Measurements from ENCODE around the gene BARHL1. TPM values are rescaled to one million over a fixed set of nuclear protein-coding genes. Genes with fewer than 3 reads are reported as not detected.

BARHL1 gene
- total and polyA plus RNA-seq, 2 experiments from 2014 or later = not detected

- Mint-ChIP-seq H3K36me3 (ENCODE audit: low read depth) (peaks cover 61% of the 10 kb centered on the region), H3K27ac (peak overlapping the region; percentile 4; the same call in 1 of the 2 replicates), H3K27me3 (ENCODE audit: insufficient read depth, low read depth, poor library complexity) (peaks cover 7% of the 10 kb centered on the region), H3K4me1 (peaks cover 34% of the 10 kb centered on the region), H3K9me3 (no peaks in the 10 kb centered on the region), H3K4me3 (no peak overlapping the region)
- no peaks in the 10 kb centered on the region for H3K9me2 ChIP-seq (ENCODE audit: insufficient read depth)
- H3K27ac ChIP-seq (ENCODE audit: low read depth) = no peak overlapping the region
- 0 out of 2 replicates have a peak, but pooled peaks cover 3% of the 10 kb centered on the region for H3F3A ChIP-seq (replicated peaks; ENCODE audit: low read depth)
- no peak overlapping the region for H3K4me2 ChIP-seq
- H4K20me1 ChIP-seq (replicated peaks; ENCODE audit: insufficient read depth) = no peaks in the 10 kb centered on the region; the same call in 1 of the 2 replicates
- no peak for ATAC-seq
- no peak overlapping the region for H2AFZ ChIP-seq
- no peak for DNase-seq (ENCODE audit: low spot score)
- H3K36me3 ChIP-seq (ENCODE audit: insufficient read depth) = peaks cover 16% of the 10 kb centered on the region; the same call in 1 of the 2 replicates
- TF ChIP-seq JUNB (IDR thresholded peaks at IDR 0.05; ENCODE audit: unreplicated experiment) (no peak), ZNF114 (CRISPR knock-in tag; IDR thresholded peaks at IDR 0.05) (no peak), EZH2 (IDR thresholded peaks at IDR 0.05; ENCODE audit: low read depth, unreplicated experiment) (no peak), CTCF (conservative IDR thresholded peaks at IDR 0.05; ENCODE audit: low read depth in 2 of 2) (no peak), NANOG (IDR thresholded peaks at IDR 0.05; ENCODE audit: borderline replicate concordance) (no peak), CREB1 (CRISPR knock-in tag; IDR thresholded peaks at IDR 0.05; ENCODE audit: low read depth) (no peak), STAT1 (IDR thresholded peaks at IDR 0.05; ENCODE audit: unreplicated experiment) (no peak), ZNF462 (CRISPR knock-in tag; IDR thresholded peaks at IDR 0.05) (no peak), ZNF331 (CRISPR knock-in tag; IDR thresholded peaks at IDR 0.05; ENCODE audit: low read depth) (no peak), EZH2phosphoT487 (IDR thresholded peaks at IDR 0.05; ENCODE audit: unreplicated experiment) (no peak), POLR2AphosphoS5 (IDR thresholded peaks at IDR 0.05; ENCODE audit: low read depth) (no peak)
- TF ChIP-seq, protein P1, sequence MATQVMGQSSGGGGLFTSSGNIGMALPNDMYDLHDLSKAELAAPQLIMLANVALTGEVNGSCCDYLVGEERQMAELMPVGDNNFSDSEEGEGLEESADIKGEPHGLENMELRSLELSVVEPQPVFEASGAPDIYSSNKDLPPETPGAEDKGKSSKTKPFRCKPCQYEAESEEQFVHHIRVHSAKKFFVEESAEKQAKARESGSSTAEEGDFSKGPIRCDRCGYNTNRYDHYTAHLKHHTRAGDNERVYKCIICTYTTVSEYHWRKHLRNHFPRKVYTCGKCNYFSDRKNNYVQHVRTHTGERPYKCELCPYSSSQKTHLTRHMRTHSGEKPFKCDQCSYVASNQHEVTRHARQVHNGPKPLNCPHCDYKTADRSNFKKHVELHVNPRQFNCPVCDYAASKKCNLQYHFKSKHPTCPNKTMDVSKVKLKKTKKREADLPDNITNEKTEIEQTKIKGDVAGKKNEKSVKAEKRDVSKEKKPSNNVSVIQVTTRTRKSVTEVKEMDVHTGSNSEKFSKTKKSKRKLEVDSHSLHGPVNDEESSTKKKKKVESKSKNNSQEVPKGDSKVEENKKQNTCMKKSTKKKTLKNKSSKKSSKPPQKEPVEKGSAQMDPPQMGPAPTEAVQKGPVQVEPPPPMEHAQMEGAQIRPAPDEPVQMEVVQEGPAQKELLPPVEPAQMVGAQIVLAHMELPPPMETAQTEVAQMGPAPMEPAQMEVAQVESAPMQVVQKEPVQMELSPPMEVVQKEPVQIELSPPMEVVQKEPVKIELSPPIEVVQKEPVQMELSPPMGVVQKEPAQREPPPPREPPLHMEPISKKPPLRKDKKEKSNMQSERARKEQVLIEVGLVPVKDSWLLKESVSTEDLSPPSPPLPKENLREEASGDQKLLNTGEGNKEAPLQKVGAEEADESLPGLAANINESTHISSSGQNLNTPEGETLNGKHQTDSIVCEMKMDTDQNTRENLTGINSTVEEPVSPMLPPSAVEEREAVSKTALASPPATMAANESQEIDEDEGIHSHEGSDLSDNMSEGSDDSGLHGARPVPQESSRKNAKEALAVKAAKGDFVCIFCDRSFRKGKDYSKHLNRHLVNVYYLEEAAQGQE (IDR thresholded peaks at IDR 0.05; ENCODE audit: unreplicated experiment) = no peak
- TF ChIP-seq, protein P2, sequence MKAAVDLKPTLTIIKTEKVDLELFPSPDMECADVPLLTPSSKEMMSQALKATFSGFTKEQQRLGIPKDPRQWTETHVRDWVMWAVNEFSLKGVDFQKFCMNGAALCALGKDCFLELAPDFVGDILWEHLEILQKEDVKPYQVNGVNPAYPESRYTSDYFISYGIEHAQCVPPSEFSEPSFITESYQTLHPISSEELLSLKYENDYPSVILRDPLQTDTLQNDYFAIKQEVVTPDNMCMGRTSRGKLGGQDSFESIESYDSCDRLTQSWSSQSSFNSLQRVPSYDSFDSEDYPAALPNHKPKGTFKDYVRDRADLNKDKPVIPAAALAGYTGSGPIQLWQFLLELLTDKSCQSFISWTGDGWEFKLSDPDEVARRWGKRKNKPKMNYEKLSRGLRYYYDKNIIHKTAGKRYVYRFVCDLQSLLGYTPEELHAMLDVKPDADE (IDR thresholded peaks at IDR 0.05) = no peak
- no peak overlapping the region for H3K4me3 ChIP-seq
- H3K79me2 ChIP-seq (replicated peaks; ENCODE audit: insufficient read depth) = no peaks in the 10 kb centered on the region
- peaks cover 13% of the 10 kb centered on the region; the same call in 1 of the 2 replicates for H3K4me1 ChIP-seq (ENCODE audit: insufficient read depth)
- no peaks in the 10 kb centered on the region for H3K27me3 ChIP-seq (ENCODE audit: insufficient read depth)
Observed at GRCh38 chr9:132614324-132614723, 31.9 kb downstream of the BARHL1 start.
